NAMALWA (cell line): ENCODE measurements around the gene NECAB3.
"Not testable (repeated sequence)": the region's sequence is repeated elsewhere in the genome, so short reads cannot be mapped to it uniquely, and the experiment has no call there.

Source experiments
- DNase-seq: peaks from one replicate; pipeline ENCODE4 v3.0.0-alpha.2; 2015; ENCODE audit warnings: low spot score

NECAB3 gene, protein sequence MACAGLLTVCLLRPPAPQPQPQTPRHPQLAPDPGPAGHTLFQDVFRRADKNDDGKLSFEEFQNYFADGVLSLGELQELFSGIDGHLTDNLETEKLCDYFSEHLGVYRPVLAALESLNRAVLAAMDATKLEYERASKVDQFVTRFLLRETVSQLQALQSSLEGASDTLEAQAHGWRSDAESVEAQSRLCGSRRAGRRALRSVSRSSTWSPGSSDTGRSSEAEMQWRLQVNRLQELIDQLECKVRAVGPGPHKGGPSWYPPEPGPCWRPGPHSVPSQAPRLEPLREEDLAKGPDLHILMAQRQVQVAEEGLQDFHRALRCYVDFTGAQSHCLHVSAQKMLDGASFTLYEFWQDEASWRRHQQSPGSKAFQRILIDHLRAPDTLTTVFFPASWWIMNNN

DNA sequence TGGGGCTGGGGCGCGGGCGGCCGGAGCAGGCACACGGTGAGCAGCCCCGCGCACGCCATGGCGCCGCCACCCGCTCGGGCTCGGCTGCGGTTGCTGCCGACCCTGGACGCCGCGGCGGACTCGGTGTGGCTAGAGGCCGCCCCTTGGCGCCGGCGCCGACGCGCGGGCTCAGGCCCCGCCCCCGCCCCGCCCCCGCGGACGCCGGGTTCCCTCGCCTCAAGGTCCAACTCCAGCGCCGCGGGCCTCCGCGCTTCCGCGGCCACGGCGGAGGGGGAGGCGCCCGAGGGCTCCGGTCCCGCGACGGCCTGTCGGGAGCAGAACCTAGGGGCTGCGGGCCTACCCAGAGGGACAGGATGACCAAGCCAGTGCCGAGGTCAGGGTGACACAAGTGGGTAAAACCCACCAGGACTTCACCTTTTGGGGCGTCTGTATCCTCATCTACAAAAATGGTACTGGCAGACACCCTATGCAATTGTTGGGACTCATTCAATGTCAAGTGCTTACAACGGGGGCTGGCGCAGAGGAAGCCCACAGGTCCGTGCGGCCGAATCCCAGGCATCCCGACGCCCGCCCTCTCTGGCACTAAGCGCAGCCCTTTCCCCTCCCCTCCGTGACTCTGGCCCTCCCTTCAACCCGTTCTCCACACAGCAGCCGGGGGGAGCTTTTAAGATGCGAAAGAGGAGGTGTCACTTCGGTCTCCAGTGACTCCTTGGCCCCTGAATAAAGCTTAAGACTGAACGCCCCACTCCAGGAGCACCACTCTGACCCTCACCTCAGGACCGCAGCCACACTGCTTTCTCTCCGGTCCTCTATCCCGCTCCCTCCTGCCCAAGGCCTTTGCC is at the start of gene NECAB3:
NECAB3 (minus strand) TSS at position 135 of the 842 bp plus-strand sequence; CDS start at position 59, 76 bp downstream.
- DNase-seq = peak; percentile 68

DNA sequence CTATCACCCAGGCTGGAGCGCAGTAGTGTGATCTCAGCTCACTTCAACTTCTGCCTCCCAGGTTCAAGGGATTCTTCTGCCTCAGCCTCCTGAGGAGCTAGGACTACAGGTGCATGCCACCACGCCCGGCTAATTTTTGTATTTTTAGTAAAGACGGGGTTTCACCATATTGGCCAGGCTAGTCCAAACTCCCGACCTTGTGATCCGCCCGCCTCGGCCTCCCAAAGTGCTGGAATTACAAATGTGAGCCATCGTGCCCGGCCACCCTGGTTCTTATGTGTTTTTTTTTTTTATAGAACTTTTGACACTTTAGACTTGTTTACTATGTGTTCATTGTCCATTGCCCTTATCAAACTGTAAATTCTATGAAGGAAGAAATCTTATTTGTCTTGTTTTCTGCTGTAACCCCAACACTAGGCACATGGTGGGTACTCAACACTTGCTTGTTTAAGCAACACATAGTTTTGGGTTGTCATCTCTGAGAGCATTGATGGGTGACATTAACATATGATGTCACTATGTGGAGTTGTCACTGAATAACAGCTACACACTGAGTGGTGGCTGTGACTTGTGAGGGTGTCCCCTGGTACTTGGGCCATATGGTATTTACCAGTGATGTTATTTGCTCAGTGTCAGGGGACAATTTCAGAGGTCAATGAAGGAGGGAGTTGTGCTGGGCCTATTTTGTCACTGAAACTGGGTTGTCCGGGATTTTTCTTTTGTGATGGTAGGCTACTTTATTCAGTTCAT is 47.3 kb upstream of the NECAB3 start:
- no peak for DNase-seq

DNA sequence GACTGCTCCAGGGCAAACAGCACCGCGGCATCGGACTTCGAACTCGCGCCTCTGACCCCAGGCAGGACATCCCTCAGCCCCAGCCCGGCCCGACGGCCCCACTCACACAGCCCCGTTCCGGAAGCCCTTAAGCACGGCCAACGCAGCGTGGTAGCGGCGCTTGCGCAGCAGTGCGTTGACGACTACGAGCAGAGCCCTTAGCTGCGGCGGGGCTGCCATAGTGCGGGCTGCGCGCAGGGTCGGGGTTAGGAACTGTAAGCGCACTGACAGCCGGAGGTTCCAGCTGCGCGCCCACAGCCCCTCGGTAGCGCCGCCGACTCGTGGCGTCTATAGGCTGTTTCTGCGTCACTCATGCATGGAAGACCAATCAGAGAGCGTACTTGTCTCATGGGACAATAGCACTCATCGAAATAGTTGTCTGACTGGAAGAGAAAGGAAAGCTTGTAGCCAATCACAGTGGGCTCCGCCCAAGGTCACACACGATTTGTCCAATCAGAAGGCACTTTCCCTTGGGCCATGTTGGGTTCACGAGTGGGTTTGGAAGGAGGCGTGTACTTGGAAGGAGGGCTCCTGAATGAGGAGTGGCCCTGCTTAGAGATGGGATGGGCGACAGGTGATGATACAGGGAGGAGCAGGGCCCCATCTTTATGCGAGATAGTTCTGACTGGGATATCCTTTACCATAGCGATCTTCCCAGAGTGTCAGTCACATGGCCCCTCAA is 45.9 kb upstream of the NECAB3 start, which contains the start of gene PXMP4:
PXMP4 (minus strand) TSS at position 322 of the 721 bp plus-strand sequence; CDS start at position 219, 103 bp downstream.
- DNase-seq = no peak

DNA sequence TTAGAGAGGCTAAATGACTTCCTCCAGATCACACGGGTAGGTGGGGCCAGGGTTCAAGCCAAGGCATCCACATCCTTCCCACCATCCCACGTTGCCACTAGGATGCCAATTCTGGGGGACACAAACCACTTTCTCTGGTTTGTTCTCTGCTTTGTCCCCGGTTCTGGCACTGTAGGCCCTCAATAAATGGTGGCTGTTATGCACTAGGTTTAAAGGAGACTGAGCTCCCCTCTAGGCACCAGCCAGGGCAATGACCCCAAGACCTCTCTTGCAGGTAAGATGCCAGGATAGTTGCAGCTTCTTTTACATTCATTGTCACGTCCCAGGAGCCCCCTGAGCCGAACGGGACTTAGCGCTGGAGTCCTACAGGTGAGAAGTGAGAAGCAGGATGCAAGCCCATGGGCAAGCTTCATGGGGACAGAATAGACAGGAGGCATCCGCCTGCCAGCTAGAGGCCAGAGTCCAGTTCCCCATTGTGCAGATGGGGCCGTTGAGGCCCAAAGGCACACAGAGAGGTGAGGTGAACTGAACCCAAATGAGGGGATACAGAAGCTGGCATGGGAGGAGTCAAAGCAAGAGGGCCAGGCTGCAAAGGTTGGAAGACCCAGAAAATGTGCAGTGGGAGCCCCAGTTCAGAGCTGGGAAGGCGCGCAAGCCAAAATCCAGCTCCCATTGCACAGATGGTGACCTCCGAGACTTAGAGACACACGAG is 45.2 kb upstream of the NECAB3 start:
- DNase-seq = no peak

DNA sequence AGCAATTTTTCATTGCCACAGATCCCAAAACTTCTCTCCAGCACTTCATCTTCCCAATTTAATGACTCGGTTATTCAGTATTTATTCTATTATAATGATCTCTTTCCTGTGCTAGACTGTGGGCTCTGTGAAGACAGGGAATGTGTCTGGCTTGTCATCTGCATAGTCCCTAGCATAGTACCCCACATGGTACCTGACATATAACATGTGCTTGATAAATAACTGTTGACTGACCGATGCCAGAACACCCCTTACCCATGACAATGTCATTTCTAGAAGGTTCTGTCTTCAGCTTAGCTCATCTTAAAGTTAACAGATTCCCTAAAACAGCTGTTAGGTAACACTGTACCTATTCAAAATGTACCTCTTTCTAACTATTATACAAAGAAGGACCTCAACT is 42.3 kb upstream of the NECAB3 start:
- DNase-seq = no peak

DNA sequence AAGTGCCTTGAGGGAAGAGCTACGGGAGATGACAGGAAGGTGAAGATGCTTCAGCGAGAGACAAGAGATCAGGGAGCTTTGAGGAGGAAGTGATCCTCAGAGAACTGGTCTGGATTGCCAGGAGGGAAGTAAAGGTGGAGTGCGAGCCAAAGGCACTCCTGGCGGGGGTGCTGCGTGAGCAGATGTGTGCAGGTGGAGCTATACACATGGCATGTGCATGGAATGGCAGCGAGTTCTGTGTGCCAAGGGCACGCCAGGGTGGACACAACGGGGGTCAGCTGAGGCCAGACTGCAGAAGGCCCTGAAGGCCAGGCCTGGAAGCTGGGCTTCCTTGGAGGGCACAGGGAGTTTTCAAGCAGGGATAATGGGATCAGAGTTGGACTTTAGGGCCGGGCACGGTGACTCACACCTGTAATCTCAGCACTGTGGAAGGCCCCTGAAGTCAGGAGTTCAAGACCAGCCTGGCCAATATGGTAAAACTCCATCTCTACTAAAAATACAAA is 39.7 kb upstream of the NECAB3 start:
- DNase-seq = no peak

DNA sequence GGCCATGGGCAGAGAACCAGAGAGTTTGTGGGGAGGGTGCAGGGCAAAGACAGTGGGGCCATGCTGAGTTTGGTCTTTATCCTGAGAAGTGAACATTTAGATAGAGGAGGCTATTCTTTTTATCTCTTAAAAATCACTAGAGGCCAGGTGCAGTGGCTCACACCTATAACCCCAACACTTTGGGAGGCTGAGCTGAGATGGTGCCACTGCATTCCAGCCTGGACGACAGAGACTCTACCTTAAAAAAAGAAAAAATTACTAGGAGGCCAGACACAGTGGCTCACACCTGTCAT is 37.2 kb upstream of the NECAB3 start:
- no peak for DNase-seq

DNA sequence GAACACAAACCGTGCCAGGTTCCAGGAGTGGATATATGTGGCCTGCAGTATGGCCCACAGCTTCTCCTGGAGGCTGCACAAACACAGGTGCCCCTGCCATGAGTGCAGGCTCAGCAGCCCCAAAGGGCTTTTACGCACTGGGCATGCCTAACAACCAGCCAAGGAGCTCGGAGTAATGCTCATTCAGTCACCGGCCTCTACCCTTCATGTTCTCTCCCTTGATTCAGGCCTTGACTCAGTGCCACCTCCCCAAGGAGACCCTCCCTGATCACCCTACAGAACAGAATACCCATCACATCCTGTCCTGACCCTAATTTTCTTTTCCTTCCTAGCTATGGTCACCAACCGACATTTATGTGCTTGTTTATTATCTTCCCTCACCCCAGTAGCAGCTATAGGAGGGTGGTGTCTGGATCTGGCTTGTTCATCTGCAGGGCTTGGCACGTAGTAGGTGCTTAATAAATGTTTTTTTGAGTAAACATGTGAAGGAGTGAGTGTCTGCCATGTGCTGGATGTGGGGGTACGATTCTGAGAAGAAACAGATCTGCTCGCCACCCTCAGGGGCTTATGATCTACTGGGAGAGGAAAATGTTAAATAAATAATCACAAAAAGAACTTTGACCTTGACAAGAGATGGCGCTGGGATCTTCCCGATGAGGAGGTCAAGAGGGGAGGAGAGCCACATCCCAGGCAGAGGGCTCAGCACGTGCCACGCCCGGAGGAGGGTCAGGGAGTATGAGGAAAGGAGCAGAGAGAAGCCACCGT is 36.6 kb upstream of the NECAB3 start:
- no peak for DNase-seq

DNA sequence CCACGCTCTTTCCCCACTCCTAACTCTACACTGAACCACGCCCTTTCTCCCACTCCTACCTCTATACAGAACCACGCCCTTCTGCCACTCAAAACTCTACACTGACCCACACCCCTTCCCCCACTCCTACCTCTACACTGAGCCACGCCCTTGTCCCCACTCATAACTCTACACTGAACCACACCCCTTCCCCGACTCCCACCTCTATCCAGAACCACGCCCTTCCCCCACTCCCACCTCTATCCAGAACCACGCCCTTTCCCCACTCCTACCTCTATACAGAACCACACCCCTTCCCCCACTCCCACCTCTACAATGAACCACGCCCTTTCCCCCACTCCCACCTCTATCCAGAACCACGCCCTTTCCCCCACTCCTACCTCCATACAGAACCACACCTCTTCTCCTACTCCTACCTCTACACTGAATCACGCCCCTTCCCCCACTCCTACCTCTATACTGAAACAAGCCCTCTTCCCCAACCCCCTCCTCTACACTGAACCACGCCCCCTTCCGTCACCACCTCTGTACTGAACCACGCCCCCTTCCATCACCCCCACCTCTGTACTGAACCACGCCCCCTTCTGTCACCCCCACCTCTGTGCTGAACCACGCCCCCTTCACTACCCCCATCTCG is 35.8 kb upstream of the NECAB3 start:
- no peak for DNase-seq

DNA sequence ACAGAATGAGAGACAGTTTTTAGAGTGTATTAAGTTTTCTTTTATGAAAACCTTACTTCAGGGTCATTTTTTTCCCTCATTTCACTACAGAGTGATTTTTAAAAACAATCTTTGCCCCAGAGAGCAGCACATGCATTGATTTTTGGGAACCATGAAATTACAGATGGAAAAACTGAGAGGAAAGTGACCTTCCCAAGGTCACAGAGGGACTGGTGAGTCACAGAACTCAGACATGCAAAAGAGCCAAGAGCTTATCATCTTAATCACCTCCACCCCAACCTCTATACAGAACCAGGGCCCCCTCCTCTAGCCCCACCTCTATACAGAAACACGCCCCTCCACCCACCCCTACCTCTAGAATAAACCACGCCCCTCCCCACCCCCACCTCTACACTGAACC is 35.2 kb upstream of the NECAB3 start:
- DNase-seq = no peak

DNA sequence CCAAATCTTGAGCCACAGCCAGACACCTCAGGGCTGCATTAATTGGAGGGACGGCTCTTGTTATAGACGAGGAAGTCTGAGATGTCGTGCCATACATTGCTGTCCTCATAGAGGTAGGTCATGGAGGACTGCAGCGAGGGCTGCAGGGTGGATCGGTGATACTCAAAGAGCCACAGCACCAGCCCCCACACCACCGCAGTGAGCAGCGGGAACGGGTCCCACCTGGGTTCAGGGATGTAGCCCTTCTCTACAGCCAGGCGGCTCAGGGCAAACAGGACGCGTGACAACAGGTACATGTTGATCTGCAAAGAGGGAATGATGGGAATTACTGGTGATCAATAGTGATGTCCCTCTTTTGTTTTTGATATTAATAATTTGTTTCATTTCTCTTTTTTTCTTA is 33.4 kb upstream of the NECAB3 start:
- no peak for DNase-seq

DNA sequence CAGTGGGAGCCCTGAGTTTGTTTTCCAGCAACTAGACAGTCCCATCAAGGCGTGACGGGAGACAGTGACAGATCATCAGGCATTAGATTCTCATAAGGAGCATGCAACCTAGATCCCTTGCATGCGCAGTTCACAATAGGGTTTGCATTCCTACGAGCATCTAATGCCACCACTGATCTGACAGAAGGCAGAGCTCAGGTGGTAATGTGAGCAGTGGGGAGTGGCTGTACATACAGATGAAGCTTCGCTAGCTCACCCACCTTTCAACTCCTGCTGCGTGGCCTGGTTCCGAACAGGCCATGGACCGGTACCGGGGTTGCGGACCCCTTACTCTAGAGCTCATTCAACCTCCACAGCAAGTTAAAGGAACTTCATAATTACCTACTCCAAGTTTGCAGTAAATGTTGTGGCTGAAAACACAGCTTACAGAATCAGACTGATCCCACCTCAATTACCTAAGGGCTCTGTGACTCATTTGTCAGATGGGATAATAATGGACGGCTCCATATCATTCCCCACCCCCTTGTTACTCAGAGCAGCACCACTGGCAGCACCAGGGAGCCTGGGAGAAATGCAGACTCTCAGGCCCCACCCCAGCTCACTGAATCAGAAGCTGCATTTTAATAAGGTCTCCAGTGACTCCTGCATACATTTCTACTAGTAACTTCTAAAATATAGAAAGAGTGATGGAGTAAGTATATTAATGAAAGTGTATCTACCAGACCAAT is 30.1 kb upstream of the NECAB3 start:
- DNase-seq = no peak

DNA sequence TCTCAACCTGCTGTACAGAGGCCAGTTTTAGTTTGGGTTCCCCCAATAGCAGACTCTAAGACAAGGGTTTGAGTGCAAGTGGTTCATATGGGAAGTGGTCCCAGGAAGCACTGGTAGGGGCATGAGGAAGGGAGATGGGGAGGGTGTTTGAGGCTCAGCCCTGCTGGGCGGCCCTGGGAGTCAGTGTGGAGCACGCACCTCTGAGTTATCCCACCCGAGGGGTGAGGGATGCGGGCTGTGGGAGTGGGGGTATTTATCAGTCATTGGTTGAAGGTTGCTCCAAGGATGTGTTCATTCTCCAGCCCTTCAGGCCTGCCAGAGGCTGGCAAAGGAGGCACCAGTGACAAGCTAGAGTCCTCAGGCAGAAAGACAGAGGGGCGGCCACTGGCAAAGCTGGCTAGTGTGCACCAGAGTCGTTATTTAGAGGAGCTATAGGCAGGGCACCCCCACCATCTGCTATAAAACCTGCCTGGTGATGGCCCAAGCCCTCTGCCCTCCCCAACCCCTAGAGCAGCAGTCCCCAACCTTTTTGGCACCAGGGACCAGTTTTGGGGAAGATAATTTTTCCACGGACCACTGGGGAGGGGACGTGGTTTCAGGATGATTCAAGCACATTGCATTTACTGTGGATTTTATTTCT is 29.4 kb upstream of the NECAB3 start:
- DNase-seq = no peak

DNA sequence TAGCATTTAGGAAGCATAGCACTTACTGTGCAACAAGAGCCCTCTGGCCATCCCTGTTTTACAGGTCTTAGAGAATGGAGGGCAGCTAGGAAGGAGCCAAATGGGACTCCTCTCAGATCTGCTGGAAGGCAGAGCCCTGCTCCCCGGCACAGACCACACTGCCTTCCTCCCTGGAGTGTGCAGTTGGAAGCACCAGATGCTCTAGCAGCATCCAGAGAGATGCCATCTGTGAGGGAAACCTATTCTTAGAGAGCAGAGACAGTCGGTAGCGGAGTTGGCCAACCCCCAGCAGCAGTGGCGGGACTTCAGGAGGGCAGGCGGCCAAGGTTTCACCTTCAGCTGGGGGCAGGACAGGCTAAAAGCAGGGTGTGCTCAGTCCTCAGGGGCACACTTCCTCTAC is 28.6 kb upstream of the NECAB3 start:
- no peak for DNase-seq

DNA sequence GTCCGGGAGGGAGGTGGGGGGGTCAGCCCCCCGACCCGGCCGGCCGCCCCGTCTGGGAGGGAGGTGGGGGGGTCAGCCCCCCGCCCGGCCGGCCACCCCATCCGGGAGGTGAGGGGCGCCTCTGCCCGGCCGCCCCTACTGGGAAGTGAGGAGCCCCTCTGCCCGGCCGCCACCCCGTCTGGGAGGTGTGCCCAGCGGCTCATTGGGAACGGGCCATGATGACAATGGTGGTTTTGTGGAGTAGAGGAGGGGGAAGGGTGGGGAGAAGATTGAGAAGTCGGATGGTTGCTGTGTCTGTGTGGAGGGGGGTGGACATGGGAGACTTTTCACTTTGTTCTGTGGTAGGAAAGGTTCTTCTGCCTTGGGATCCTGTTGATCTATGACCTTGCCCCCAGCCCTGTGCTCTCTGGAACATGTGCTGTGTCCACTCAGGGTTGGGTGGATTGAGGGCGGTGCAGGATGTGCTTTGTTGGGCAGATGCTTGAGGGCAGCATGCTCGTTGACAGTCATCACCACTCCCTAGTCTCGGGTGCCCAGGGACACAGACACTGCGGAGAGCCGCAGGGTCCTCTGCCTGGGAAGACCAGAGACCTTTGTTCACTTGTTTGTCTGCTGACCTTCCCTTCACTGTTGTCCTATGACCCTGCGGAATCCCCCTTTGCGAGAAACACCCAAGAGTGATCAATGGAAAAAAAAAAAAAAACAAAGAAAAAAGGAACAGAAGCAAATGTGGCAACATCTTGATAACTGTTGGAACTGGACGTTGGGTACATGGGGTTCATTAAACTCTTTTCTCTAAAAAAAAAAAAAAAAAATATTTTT is 27.6 kb upstream of the NECAB3 start:
- DNase-seq = no peak

DNA sequence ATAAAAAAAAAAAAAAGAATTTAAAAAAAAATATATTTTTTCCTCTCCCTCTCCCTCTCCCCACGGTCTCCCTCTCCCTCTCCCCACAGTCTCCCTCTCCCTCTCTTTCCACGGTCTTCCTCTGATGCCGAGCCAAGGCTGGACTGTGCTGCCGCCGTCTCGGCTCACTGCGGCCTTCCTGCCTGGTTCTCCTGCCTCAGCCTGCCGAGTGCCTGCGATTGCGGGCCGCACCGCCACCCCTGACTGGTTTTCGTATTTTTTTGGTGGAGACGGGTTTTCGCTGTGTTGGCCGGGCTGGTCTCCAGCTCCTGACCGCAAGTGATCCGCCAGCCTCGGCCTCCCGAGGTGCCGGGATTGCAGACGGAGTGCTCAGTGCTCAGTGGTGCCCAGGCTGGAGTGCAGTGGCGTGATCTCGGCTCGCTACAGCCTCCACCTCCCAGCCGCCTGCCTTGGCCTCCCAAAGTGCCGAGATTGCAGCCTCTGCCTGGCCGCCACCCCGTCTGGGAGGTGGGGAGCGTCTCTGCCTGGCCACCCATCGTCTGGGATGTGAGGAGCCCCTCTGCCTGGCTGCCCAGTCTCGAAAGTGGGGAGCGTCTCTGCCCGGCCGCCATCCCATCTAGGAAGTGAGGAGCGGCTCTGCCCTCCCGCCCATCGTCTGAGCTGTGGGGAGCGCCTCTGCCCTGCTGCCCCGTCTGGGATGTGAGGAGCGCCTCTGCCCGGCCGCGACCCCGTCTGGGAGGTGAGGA is 26.6 kb upstream of the NECAB3 start:
- DNase-seq = not testable (repeated sequence)

DNA sequence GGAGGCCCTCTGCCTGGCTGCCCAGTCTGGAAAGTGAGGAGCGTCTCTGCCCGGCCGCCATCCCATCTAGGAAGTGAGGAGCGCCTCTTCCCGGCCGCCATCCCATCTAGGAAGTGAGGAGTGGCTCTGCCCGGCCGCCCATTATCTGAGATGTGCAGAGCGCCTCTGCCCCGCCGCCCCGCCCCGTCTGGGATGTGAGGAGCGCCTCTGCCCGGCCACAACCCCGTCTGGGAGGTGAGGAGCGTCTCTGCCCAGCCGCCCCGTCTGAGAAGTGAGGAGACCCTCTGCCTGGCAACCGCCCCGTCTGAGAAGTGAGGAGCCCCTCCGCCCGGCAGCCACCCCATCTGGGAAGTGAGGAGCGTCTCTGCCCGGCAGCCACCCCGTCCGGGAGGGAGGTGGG is 24.7 kb upstream of the NECAB3 start:
- not testable (repeated sequence) for DNase-seq
